GM13976 (cell line): ENCODE results near the gene DDAH1.

Source experiments
- DNase-seq: peaks from one replicate; pipeline ENCODE4 v3.0.0; 2012; ENCODE audit warnings: low spot score
- CTCF ChIP-seq: IDR thresholded peaks from 2 replicates; pipeline ENCODE4 v1.5.1; 2012; ENCODE audit warnings: borderline replicate concordance, mild to moderate bottlenecking; ENCODE audit not compliant: insufficient read depth; ENCODE audit errors: extremely low read depth, missing control alignments, control extremely low read depth
- in situ Hi-C: fragments of 300-500 bp; cut with MboI; formaldehyde crosslinking; loops from one replicate; pipeline ENCODE4 v1.12.0; 2022; ENCODE audit warnings: low sequenced_read_pairs, mixed read lengths, inconsistent platforms; ENCODE audit not compliant: unreplicated experiment

The DDAH1 gene

DNA sequence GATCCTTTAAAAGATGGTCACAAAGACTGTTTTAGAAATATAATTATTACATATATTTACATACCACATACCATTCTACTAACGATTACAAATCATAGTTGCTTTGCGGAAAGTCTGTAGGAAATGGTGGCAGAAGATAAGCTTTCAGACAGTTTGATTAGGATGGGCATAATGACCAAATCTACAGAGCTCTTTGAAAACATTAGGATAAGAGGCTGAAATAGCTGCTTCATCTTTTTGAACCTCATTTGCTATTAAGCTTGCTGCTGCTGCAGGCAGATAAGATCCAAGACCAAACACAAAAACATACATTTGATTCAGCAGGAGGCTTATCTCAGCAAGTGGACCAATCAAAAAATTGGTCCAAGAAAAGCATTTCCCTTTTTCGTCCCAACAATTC, 47.1 kb downstream of the DDAH1 start:
- in situ Hi-C loops: no loop called here
- no peak for DNase-seq
- TF ChIP-seq CTCF: no peak

GRCh38 chr1:85417017-85417416, 47.9 kb downstream of the DDAH1 start:
- in situ Hi-C loops: no loop called here
- TF ChIP-seq CTCF: no peak
- no peak for DNase-seq

GRCh38 chr1:85413169-85413568, 51.8 kb downstream of the DDAH1 start:
- DNase-seq: no peak
- TF ChIP-seq CTCF: no peak
- in situ Hi-C loops: no loop called here

- in situ Hi-C loops: no loop called here
- no peak for DNase-seq
- TF ChIP-seq CTCF: no peak
Observed at GRCh38 chr1:85411567-85412305, 53.2 kb downstream of the DDAH1 start.

GRCh38 chr1:85409516-85409915, 55.4 kb downstream of the DDAH1 start:
- in situ Hi-C loops: no loop called here
- no peak for TF ChIP-seq CTCF

DNA sequence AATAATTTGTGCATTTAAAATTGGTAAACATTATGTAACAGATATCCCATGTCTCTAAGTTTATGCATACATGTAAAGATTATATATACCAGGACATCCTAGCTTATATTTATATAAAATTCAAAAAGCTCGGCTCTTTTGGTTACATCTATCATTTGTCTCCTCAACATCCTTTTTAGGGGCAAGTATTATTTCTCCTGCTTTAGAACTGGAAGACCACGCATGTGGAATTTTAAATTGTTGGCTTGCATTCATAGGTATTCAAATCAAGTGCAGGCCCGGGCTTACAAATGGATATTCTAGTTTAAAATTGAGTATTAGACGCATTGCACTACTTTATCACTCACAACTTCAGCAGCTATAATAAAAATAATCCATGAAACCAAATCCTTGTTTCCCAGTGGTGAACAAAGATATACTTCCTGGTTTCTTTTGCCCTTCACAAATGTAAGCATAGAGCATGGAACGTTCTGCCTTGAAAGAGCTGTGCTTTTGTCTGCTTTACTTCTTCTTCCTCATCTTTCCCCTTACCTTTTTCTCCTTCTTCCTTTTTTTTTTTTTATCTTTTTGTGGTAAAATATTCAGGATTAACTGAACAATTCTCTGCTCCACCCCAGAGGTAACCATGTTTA, 57.1 kb downstream of the DDAH1 start:
- DNase-seq: no peak
- in situ Hi-C loops: no loop called here
- TF ChIP-seq CTCF: no peak

More at GRCh38 chr1:85409516-85409915, 55.4 kb downstream of the DDAH1 start:
- DNase-seq: no peak
